Activated T-cell treated with anti-CD3 and anti-CD28 coated beads, Interleukin-2, amount 50 U/mL, for 72 hours (primary cell): ENCODE measurements around the gene MGAT5. TPM values are rescaled to one million over a fixed set of nuclear protein-coding genes. Genes with fewer than 3 reads are reported as not detected.

ENCODE experiments used
- ATAC-seq, 2 donors: fragments of 150-1000 bp; cut with Tn5 transposase; replicated peaks in 1 of 2; 2 replicates each; pipeline ENCODE4 v1.10.0; 2021; ENCODE audit warnings: moderate library complexity in 2 of 2, mild to moderate bottlenecking in 1 of 2
- DNase-seq, 2 donors: peaks; one replicate each; pipeline ENCODE4 v3.0.0; 2021 to 2022; ENCODE audit warnings: mixed read lengths in 1 of 2
- H3K27ac Mint-ChIP-seq: one replicate; pipeline ENCODE4 v1.8.0; 2022; ENCODE audit warnings: mild to moderate bottlenecking, moderate library complexity, mixed read lengths
- H3K27me3 Mint-ChIP-seq: one replicate; pipeline ENCODE4 v1.8.0; 2022; ENCODE audit warnings: low read depth, mixed read lengths
- H3K36me3 Mint-ChIP-seq, 2 donors: one replicate each; pipeline ENCODE4 v1.8.0; 2022; ENCODE audit warnings: mixed read lengths in 2 of 2, mild to moderate bottlenecking in 1 of 2; ENCODE audit not compliant: insufficient read depth in 2 of 2
- H3K4me1 Mint-ChIP-seq: one replicate; pipeline ENCODE4 v1.8.0; 2022; ENCODE audit warnings: low read depth, mixed read lengths
- H3K4me3 Mint-ChIP-seq, 2 donors: one replicate each; pipeline ENCODE4 v1.8.0; 2022; ENCODE audit warnings: mild to moderate bottlenecking in 2 of 2, mixed read lengths in 2 of 2, moderate library complexity in 2 of 2
- H3K9me3 Mint-ChIP-seq, 2 donors: one replicate each; pipeline ENCODE4 v1.8.0; 2022; ENCODE audit warnings: mixed read lengths in 2 of 2
- total RNA-seq, 2 donors: library from RNA; stranded (reverse); gene quantifications; one replicate each; pipeline ENCODE4 v1.2.3, GENCODE V29; 2022

Gene MGAT5
- total RNA-seq, 2 donors from 2014 or later = 10.9 to 16.2 TPM

- Mint-ChIP-seq H3K27me3 (no peaks in the 10 kb centered on the region), H3K27ac (no peak overlapping the region), H3K4me1 (no peaks in the 10 kb centered on the region), H3K36me3 (no peaks in the 10 kb centered on the region), H3K9me3 (no peaks in the 10 kb centered on the region), H3K4me3 (no peak overlapping the region)
- DNase-seq = no peak
- ATAC-seq = no peak
These were observed 195.3 kb downstream of the MGAT5 start for GRCh38 chr2:134449157-134449556.

DNA sequence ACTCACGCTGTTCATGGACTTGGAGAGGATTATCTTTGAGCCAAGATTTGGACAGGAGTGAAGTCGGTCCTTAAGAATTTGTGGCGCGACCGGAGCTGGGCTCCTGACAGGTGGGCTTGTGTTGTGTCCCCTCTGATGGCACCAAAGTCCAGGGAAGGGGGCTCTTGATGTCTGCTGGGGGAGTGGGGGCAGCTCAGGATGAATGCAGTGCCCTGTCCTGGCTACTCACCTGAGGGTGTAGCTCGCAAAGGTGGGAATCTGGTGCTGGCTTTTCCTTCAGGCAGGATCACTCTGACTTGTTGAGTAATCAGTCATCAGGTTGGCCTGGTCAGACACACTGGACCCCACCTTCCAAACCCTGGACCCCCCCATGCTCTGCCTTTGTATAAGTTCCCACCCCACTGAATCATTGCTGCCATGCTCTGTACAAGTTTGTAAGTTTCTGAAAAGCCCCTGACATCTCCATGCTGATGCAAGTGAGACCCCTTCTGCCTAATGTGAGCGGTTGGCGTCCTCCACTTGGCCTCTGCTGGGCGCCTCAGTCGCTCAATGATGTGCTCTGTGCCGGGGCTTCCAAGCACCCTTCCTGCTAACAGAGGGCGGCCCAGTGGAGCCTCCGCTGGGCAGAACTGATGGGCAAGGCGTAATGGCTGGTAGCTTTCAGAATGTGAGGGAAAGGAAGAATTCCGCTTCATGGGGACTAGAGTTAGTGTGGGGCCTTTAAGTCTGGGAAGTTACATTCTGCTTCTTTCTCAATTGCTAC is 196.1 kb downstream of the MGAT5 start:
- Mint-ChIP-seq H3K27me3 (no peaks in the 10 kb centered on the region), H3K27ac (no peak overlapping the region), H3K9me3 (no peaks in the 10 kb centered on the region), H3K4me3 (no peak overlapping the region), H3K4me1 (no peaks in the 10 kb centered on the region), H3K36me3 (no peaks in the 10 kb centered on the region)
- ATAC-seq (no peak), DNase-seq (no peak)

DNA sequence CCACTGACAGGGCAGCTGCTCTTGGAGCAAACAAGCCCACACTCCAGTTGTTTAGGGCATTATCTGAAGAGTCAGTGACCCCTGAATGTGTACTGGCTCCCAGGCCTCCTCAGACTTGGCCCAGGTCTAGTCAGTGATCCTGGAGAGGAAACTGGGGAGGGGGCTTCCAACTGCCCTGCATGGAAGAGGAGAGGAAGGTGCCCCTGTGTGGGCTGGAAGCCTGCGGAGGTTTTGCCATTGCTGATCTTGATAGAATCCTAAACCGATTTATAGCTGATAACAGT is 197.4 kb downstream of the MGAT5 start:
- DNase-seq = no peak
- H3K4me1 Mint-ChIP-seq = no peaks in the 10 kb centered on the region

GRCh38 chr2:134452042-134452733 is 198.3 kb downstream of the MGAT5 start:
- ATAC-seq (no peak), DNase-seq (no peak)
- no peaks in the 10 kb centered on the region for H3K9me3 Mint-ChIP-seq
- no peak overlapping the region for H3K4me3 Mint-ChIP-seq
- no peaks in the 10 kb centered on the region for H3K4me1 Mint-ChIP-seq
- H3K27ac Mint-ChIP-seq = no peak overlapping the region
- no peaks in the 10 kb centered on the region for H3K36me3 Mint-ChIP-seq
- no peaks in the 10 kb centered on the region for H3K27me3 Mint-ChIP-seq

More for the DNA sequence above, 197.4 kb downstream of the MGAT5 start:
- H3K9me3 Mint-ChIP-seq = no peaks in the 10 kb centered on the region
- H3K36me3 Mint-ChIP-seq = no peaks in the 10 kb centered on the region
- no peaks in the 10 kb centered on the region for H3K27me3 Mint-ChIP-seq
- ATAC-seq = no peak
- H3K27ac Mint-ChIP-seq = no peak overlapping the region
- H3K4me3 Mint-ChIP-seq = no peak overlapping the region

GRCh38 chr2:134453476-134453875 is 199.6 kb downstream of the MGAT5 start:
- Mint-ChIP-seq H3K27ac (no peak overlapping the region), H3K4me1 (no peaks in the 10 kb centered on the region), H3K9me3 (no peaks in the 10 kb centered on the region), H3K27me3 (no peaks in the 10 kb centered on the region), H3K36me3 (no peaks in the 10 kb centered on the region), H3K4me3 (no peak overlapping the region)
- DNase-seq (no peak), ATAC-seq (no peak)

DNA sequence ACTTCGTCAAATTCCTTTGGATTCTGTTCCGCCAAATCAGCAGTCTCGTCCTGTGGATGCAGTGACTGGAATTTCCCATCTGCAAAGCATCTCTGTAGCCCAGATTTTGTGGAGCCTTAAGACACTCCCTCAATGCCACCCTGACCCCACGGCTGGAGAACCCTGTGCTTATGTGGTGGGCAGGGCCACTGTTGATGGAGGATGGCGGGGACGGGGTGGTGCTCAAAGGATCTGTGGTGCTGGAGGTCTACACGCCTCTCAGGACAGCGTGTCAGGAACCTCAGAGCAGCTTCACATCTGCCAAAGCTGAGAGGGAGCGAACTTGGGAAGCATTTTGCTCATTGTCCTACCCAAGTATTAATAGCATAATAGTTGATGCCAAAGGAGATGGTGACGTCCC is 200.1 kb downstream of the MGAT5 start:
- no peaks in the 10 kb centered on the region for H3K36me3 Mint-ChIP-seq
- DNase-seq (no peak), ATAC-seq (no peak)
- no peaks in the 10 kb centered on the region for H3K4me1 Mint-ChIP-seq
- H3K4me3 Mint-ChIP-seq = no peak overlapping the region
- H3K27ac Mint-ChIP-seq = no peak overlapping the region
- H3K27me3 Mint-ChIP-seq = no peaks in the 10 kb centered on the region
- H3K9me3 Mint-ChIP-seq = no peaks in the 10 kb centered on the region

DNA sequence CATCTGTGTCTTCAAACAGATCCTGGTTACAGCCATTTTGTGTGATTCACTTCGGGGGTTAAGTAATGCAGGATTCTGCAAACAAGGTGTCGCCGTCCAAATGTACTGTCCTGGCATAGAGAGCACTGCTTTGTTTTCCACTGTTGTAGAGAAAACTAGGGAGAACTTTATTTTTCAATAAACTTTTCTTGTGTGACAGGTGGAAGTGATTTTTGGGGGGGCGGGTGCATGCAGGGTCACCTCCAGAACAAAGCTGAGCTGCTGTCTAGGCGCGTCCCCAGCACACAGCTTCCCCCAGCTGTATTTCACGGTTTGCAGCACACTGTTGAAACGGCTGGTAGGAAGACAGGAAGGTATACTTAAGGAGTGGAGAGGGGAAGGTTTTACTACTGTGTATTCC is 200.6 kb downstream of the MGAT5 start:
- Mint-ChIP-seq H3K36me3 (no peaks in the 10 kb centered on the region), H3K27me3 (no peaks in the 10 kb centered on the region), H3K4me1 (no peaks in the 10 kb centered on the region), H3K4me3 (no peak overlapping the region), H3K9me3 (no peaks in the 10 kb centered on the region), H3K27ac (no peak overlapping the region)
- ATAC-seq (no peak), DNase-seq (no peak)

DNA sequence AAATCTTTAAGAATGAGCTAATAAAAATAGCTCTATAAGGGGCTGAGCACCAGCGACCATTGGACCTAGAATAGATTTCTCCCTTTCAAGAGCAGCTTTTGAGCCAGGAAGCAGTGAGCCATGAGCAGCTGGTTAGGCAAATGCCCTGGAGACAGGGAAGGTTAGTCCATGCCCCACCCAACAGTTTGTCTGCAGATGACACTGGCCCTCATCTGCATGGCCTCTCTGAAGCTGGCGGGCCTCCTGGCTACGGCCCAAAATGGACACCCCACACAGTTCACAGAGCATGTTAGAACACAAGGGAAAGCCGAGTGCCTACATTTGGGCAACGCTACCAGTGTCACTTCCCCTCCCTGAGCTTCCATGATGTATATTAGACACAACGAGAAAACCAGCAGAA is 201.1 kb downstream of the MGAT5 start:
- no peaks in the 10 kb centered on the region for H3K4me1 Mint-ChIP-seq
- no peak for ATAC-seq
- no peaks in the 10 kb centered on the region for H3K36me3 Mint-ChIP-seq
- no peak for DNase-seq
- no peak overlapping the region for H3K27ac Mint-ChIP-seq
- H3K4me3 Mint-ChIP-seq = no peak overlapping the region
- no peaks in the 10 kb centered on the region for H3K27me3 Mint-ChIP-seq
- no peaks in the 10 kb centered on the region for H3K9me3 Mint-ChIP-seq

GRCh38 chr2:134455426-134455825 is 201.6 kb downstream of the MGAT5 start:
- no peaks in the 10 kb centered on the region for H3K36me3 Mint-ChIP-seq
- no peak overlapping the region for H3K27ac Mint-ChIP-seq
- H3K4me3 Mint-ChIP-seq = no peak overlapping the region

GRCh38 chr2:134457353-134457752 is 203.5 kb downstream of the MGAT5 start:
- Mint-ChIP-seq H3K4me3 (no peak overlapping the region), H3K9me3 (no peaks in the 10 kb centered on the region), H3K27ac (no peak overlapping the region), H3K36me3 (no peaks in the 10 kb centered on the region), H3K4me1 (no peaks in the 10 kb centered on the region), H3K27me3 (no peaks in the 10 kb centered on the region)
- no peak for DNase-seq
- no peak for ATAC-seq

More at GRCh38 chr2:134455426-134455825, 201.6 kb downstream of the MGAT5 start:
- no peaks in the 10 kb centered on the region for H3K4me1 Mint-ChIP-seq
- H3K27me3 Mint-ChIP-seq = no peaks in the 10 kb centered on the region
- H3K9me3 Mint-ChIP-seq = no peaks in the 10 kb centered on the region
- no peak for DNase-seq
- ATAC-seq = no peak

- Mint-ChIP-seq H3K4me3 (no peak overlapping the region), H3K27ac (no peak overlapping the region), H3K27me3 (no peaks in the 10 kb centered on the region)
These were observed 204.0 kb downstream of the MGAT5 start for GRCh38 chr2:134457765-134458472.

DNA sequence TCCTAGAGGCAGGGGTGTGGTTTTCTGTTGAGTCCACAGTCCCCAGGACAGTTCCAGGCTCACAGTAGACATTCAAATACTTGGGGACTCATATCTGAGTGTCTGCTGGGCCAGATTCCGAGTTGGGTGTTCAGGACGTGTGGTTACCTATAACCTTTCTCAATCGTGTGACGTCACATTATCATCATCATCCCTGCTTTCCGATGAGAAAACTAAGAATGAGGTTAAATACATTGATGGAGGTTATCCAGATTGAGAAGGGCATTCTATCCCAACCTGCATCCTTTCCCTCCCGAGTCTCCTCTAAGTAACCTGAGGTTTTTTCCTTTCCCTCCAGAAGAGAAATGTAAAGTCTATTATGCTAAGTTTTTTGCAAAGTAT is 204.6 kb downstream of the MGAT5 start:
- no peak overlapping the region for H3K27ac Mint-ChIP-seq

More at GRCh38 chr2:134457765-134458472, 204.0 kb downstream of the MGAT5 start:
- no peak for ATAC-seq
- Mint-ChIP-seq H3K36me3 (no peaks in the 10 kb centered on the region), H3K4me1 (no peaks in the 10 kb centered on the region), H3K9me3 (no peaks in the 10 kb centered on the region)
- no peak for DNase-seq

DNA sequence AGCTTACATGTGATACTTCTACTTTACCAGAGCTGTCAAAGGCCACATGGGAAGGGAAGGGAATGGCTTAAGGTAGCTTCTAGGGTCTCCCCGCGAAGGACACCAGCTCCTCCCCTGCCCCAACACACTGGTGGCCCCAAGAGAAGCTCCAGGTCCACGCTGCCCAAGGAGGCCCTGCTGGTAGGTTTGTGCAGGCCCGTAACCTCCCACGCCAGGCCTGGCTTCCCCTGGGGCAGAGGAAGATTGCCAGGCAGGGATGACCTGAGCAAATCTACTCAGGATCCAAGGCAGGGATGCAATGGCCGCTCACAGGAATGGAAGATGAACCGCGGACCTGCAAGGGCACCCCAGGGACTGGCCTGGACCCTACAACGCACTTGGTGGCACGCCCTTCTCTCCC is 205.1 kb downstream of the MGAT5 start:
- no peaks in the 10 kb centered on the region for H3K9me3 Mint-ChIP-seq
- H3K27me3 Mint-ChIP-seq = no peaks in the 10 kb centered on the region
- H3K36me3 Mint-ChIP-seq = no peaks in the 10 kb centered on the region
- H3K4me1 Mint-ChIP-seq = no peaks in the 10 kb centered on the region
- no peak overlapping the region for H3K27ac Mint-ChIP-seq
- no peak for DNase-seq
- ATAC-seq = no peak
- H3K4me3 Mint-ChIP-seq = no peak overlapping the region

More for the DNA sequence above, 204.6 kb downstream of the MGAT5 start:
- Mint-ChIP-seq H3K4me1 (no peaks in the 10 kb centered on the region), H3K36me3 (no peaks in the 10 kb centered on the region), H3K9me3 (no peaks in the 10 kb centered on the region), H3K4me3 (no peak overlapping the region), H3K27me3 (no peaks in the 10 kb centered on the region)
- ATAC-seq (no peak), DNase-seq (no peak)
